ENCODE data around the gene PEF1.

PEF1 gene

GRCh38 chr1:31687601-31688000 is 42.9 kb upstream of the PEF1 start:
- Histone ChIP-seq H3K27me3 (ENCODE audit: low read depth, low read length) (0 out of 2 replicates have a peak, but pooled peaks cover 2% of the 10 kb centered on the region), H3K27ac (ENCODE audit: low read length) (no peak overlapping the region), H2AFZ (ENCODE audit: low read depth, low read length) (no peak overlapping the region), H3K4me3 (ENCODE audit: low read length) (no peak overlapping the region), H4K20me1 (ENCODE audit: insufficient read depth, low read length) (no peaks in the 10 kb centered on the region), H3K36me3 (replicated peaks; ENCODE audit: low read depth, low read length) (no peaks in the 10 kb centered on the region), H3K9ac (ENCODE audit: low read length) (no peak overlapping the region), H3K4me1 (ENCODE audit: low read length) (peaks cover 16% of the 10 kb centered on the region), H3K9me3 (ENCODE audit: insufficient read depth, low read length) (no peaks in the 10 kb centered on the region), H3K4me2 (ENCODE audit: low read length) (peak overlapping the region; percentile 18), H3K79me2 (ENCODE audit: low read length) (no peaks in the 10 kb centered on the region)
- TF ChIP-seq EZH2phosphoT487 (IDR thresholded peaks at IDR 0.05; ENCODE audit: low read depth) (no peak), CTCF (IDR thresholded peaks at IDR 0.05; ENCODE audit: low read depth, low read length) (no peak)

GRCh38 chr1:31685795-31686194 is 41.1 kb upstream of the PEF1 start:
- Histone ChIP-seq H3K27me3 (ENCODE audit: low read depth, low read length) (0 out of 2 replicates have a peak, but pooled peaks cover 11% of the 10 kb centered on the region), H3K79me2 (ENCODE audit: low read length) (no peaks in the 10 kb centered on the region), H3K9me3 (ENCODE audit: insufficient read depth, low read length) (no peaks in the 10 kb centered on the region), H3K9ac (ENCODE audit: low read length) (no peak overlapping the region), H3K4me1 (ENCODE audit: low read length) (peaks cover 16% of the 10 kb centered on the region), H3K4me3 (ENCODE audit: low read length) (no peak overlapping the region), H3K36me3 (replicated peaks; ENCODE audit: low read depth, low read length) (no peaks in the 10 kb centered on the region), H4K20me1 (ENCODE audit: insufficient read depth, low read length) (no peaks in the 10 kb centered on the region), H2AFZ (ENCODE audit: low read depth, low read length) (no peak overlapping the region), H3K27ac (ENCODE audit: low read length) (no peak overlapping the region), H3K4me2 (ENCODE audit: low read length) (no peak overlapping the region)
- no peak for TF ChIP-seq EZH2phosphoT487 (IDR thresholded peaks at IDR 0.05; ENCODE audit: low read depth)

- Histone ChIP-seq H3K27me3 (ENCODE audit: low read depth, low read length) (0 out of 2 replicates have a peak, but pooled peaks cover 13% of the 10 kb centered on the region), H3K79me2 (ENCODE audit: low read length) (no peaks in the 10 kb centered on the region), H3K4me2 (ENCODE audit: low read length) (no peak overlapping the region), H3K9ac (ENCODE audit: low read length) (no peak overlapping the region), H3K4me1 (ENCODE audit: low read length) (peaks cover 16% of the 10 kb centered on the region), H3K9me3 (ENCODE audit: insufficient read depth, low read length) (no peaks in the 10 kb centered on the region), H3K27ac (ENCODE audit: low read length) (no peak overlapping the region), H4K20me1 (ENCODE audit: insufficient read depth, low read length) (no peaks in the 10 kb centered on the region), H3K36me3 (replicated peaks; ENCODE audit: low read depth, low read length) (no peaks in the 10 kb centered on the region), H3K4me3 (ENCODE audit: low read length) (no peak overlapping the region), H2AFZ (ENCODE audit: low read depth, low read length) (no peak overlapping the region)
- no peak for TF ChIP-seq EZH2phosphoT487 (IDR thresholded peaks at IDR 0.05; ENCODE audit: low read depth)
- peak; percentile 30 for TF ChIP-seq CTCF (IDR thresholded peaks at IDR 0.05; ENCODE audit: low read depth, low read length)
Measured at GRCh38 chr1:31683997-31684396, 39.3 kb upstream of the PEF1 start.

GRCh38 chr1:31681415-31681814 is 36.7 kb upstream of the PEF1 start:
- Histone ChIP-seq H3K27me3 (ENCODE audit: low read depth, low read length) (peaks cover 27% of the 10 kb centered on the region), H3K9ac (ENCODE audit: low read length) (no peak overlapping the region), H3K4me2 (ENCODE audit: low read length) (no peak overlapping the region), H3K4me1 (ENCODE audit: low read length) (peaks cover 2% of the 10 kb centered on the region; the same call in 1 of the 2 replicates), H4K20me1 (ENCODE audit: insufficient read depth, low read length) (no peaks in the 10 kb centered on the region), H3K4me3 (ENCODE audit: low read length) (no peak overlapping the region), H3K36me3 (replicated peaks; ENCODE audit: low read depth, low read length) (no peaks in the 10 kb centered on the region), H3K79me2 (ENCODE audit: low read length) (no peaks in the 10 kb centered on the region), H2AFZ (ENCODE audit: low read depth, low read length) (no peak overlapping the region), H3K27ac (ENCODE audit: low read length) (no peak overlapping the region), H3K9me3 (ENCODE audit: insufficient read depth, low read length) (no peaks in the 10 kb centered on the region)
- TF ChIP-seq CTCF (IDR thresholded peaks at IDR 0.05; ENCODE audit: low read depth, low read length) (no peak), EZH2phosphoT487 (IDR thresholded peaks at IDR 0.05; ENCODE audit: low read depth) (no peak)
